GDM1 (cell line): ENCODE results near the gene BRSK2.
"Not testable (repeated sequence)": the region's sequence is repeated elsewhere in the genome, so short reads cannot be mapped to it uniquely, and the experiment has no call there.

Experiments used
- DNase-seq: peaks from one replicate; lab custom pipeline; 2025; lab: John Stamatoyannopoulos, UW

The BRSK2 gene

DNA sequence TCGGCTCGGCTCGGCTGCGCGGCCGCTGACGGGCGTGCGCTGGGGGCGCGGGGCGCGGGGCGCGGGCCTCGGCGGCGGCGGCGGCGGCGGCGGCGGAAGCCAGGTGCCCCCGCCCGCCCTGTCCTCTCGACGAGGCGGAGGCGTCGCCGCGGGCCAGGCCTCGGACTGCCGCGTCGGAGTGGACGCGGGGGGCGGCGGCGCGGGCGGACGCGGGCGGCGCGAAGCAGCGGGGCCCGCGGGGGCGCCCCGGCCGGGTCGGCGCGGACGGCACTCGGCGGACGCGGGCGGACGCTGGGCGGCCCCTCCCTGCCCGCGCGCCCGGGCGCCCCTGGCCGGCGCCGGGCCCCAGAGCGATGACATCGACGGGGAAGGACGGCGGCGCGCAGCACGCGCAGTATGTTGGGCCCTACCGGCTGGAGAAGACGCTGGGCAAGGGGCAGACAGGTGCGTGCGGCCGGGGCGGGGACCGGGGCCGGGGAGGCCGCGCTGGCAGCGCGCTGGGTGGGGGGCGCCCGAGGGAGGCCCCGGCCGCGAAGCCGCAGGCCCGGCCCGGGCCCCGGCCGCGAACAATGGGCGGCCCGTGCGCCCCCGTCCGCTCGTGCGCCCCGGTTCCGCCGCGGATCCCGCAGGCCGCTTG lies at the start of gene BRSK2:
Gene BRSK2, plus strand, starts transcription at position 3 of the 637 bp plus-strand sequence. Its CDS starts 351 bp downstream, at position 354.
- no peak for DNase-seq

DNA sequence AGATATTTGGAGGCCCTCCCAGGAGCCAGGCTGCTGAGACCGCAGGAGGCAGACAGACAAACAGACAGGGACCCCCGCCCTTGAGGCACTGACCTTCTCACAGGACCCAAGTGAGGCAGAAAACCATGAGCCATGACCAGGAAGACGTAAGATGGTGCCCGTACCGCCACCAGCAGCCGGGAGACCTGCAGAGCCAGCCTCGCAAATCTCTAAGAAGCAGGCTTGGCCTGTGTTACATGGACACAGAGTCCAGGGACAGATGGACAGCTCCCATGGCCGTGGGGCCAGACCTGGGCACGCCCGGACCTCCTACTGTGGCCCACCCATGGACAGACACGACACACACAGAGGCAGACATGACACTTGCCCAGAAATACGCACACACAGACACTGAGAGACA lies 49.6 kb upstream of the BRSK2 start:
- DNase-seq, result no peak

DNA sequence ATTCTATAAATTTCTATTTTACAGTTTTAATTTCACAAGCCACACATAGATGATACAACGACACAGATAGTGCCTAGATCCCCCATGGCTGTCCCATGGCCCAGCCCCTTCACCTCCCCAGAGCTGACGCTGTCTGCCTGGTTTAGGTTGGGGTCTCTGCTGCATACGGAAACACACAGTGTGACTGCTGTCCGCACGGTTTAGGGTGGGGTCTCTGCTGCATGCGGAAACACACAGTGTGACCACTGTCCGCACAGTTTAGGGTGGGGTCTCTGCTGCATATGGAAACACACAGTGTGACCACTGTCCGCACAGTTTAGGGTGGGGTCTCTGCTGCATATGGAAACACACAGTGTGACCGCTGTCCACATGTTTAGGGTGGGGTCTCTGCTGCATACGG lies 48.5 kb upstream of the BRSK2 start:
- not testable (repeated sequence) for DNase-seq

DNA sequence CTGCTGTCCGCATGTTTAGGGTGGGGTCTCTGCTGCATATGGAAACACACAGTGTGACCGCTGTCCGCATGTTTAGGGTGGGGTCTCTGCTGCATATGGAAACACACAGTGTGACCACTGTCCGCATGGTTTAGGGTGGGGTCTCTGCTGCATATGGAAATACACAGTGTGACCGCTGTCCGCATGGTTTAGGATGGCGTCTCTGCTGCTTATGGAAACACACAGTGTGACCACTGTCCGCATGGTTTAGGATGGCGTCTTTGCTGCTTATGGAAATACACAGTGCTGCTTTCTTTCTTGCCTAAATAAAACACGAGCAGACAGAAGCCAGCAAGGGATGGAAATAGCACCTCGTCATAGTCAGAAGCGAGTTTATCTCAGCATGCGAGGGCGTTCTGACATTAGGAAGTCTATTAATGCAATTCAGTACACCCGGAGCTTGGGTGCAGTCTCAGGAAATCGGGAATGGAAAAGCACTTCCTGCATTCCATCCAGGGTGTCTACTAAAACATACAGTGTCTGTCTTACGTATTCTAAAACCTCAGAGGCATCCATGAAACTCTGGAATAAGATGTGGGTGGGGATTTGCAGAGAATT lies 47.7 kb upstream of the BRSK2 start:
- no peak for DNase-seq

DNA sequence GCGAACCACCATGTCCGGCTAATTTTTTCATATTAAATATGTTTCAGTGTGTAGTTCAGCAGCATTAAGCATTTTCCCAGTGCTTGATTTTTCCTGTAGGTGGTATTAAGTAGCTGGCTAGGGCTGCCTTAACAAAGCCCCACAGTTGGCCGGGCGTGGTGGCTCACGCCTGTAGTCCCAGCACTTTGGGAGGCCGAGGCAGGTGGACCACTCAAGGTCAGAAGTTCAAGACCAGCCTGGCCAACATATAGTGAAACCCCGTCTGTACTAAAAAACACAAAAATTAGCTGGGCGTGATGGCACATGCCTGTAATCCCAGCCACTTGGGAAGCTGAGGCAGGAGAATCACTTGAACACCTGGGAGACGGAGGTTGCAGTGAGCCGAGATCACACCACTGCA lies 46.8 kb upstream of the BRSK2 start:
- DNase-seq, result no peak

DNA sequence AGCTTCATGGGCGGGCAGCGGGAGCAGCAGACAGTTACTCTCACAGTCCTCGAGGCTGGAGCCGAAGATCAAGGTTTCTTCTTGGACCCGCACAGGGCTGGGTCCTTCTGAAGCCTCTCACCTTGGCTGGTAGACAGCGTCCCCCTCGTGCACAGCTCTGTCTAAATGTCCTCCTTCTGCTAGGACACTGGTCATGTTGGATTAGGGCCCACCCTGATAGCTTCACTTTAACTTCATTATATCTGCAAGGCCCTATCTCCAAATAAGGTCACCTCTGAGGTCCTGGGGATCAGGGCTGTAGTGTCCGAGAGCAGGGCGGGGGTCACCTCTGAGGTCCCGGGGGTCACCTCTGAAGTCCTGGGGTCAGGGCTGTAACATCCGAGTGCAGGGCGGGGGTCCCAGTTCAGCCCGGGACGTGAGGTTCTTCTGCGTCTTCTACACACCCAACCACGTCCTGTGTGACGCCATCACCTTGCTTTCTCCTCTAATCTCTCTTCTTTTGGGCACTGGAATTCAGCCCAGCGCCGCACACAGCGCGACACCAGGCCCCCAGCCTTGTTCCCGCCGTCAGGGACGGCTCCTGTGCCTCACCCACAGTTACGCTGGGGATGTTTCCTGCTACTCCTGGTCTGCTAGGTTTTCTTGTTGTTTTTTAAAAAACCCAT lies 46.2 kb upstream of the BRSK2 start:
- DNase-seq, result no peak

DNA sequence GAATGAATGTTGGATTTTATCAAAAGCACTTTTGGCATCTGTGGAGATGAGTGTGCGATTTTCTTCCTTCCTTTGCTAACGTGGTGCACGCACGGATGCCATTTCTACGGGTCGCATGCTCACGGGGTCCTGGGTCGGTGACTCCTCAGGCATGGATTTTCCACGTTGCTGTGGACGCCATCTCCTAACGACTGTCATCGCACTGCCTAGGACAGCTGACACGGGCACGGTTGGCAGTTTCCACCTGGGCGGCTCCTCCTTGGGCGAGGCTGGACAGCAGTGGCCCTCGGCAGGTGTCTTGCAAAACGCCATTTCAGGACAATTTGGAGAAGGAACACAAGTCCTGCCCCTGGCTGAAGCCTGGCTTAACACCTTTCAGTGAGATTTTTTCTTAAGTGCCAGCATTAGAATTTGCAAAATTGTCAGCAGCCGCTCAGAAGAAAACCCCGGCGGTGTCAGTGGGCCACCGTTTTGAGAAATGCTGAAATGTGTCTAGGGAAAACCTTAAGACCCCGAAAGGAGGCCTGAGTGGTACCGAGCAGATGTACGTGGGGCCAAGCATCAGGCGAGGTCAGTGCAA lies 45.6 kb upstream of the BRSK2 start:
- no peak for DNase-seq

DNA sequence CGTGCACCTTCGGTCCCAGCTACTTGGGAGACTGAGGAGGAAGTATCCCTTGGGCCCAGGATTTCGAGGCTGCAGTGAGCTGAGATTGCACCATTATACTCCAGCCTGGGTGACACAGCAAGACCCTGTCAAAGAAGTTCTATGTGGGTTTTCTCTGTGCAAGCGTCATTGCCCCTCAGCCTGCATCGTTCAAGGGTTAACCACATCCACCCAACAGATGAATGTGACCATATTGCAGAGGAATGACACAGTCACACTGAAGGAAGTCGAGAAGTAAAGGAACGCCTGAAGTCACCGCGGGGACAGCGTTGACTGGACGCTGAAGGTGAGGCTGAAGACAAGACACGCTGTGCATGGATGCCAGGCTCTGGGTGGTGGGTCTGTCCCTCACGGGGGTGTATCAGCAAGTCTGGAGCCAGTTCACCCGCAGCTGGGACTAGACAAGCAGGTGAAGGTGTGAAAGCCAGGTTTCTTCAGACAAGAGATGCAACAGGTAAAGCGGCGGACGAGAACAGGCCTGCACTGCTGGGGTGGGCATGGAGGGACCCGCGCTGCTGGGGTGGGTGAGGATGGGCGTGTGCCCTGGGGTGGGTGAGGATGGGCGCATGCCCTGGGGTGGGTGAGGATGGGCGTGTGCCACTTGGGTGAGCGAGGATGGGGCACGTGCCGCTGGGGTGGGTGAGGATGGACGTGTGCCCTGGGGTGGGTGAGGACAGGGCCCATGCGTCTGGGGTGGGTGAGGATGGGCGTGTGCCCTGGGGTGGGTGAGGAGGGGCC lies 43.8 kb upstream of the BRSK2 start:
- no peak for DNase-seq

DNA sequence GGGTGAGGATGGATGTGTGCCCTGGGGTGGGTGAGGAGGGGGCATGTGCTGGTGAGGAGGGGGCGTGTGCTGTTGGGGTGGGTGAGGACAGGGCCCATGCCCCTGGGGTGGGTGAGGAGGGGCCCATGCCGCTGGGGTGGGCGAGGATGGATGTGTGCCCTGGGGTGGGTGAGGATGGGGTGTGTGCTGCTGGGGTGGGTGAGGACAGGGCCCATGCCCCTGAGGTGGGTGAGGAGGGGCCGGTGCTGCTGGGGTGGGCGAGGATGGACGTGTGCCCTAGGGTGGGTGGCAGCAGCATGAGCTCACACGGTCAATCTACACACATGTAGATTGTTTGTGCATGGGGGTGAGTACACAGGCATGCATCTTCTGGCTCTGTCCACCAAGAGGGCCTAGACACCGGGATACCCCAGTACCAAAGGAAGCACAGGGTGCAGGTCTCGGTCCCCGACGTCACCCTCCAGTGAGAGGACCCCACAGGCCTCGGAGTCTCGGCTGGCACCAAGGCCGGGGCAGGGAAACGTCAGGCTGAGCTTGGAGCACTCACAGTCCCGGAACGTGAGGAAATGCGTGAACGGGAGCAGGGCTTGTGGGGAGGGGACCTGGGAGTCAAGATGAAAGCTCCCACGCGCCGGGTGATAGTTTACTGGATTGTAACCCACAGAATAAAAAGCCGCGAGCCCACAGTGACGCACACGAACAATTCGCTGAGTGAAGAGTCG lies 42.9 kb upstream of the BRSK2 start:
- DNase-seq, result no peak

DNA sequence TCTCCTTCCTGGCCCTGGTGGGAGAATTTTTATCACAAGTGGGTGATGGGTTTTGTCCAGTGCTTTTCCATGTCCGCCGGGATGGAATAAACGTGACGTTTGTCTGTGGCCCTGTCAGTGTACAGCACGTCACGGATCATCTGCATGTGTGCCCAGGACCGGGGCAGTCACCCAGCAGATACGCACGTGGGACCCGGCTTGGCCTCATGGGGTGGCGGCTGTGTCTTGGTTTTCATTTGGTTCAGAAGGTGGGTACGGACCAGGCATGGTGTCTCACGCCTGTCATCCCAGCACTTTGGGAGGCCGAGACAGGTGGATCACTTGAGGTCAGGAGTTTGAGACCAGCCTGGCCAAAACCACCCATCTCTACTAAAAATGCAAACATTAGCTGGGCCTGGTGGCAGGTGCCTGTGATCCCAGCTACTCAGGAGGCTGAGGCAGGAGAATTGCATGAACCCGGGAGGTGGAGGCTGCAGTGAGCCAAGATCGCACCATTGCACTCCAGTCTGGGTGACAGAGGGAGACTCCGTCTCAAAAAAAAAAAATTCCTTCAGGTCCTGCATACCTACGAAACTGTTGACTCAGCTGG lies 42.2 kb upstream of the BRSK2 start:
- not testable (repeated sequence) for DNase-seq

DNA sequence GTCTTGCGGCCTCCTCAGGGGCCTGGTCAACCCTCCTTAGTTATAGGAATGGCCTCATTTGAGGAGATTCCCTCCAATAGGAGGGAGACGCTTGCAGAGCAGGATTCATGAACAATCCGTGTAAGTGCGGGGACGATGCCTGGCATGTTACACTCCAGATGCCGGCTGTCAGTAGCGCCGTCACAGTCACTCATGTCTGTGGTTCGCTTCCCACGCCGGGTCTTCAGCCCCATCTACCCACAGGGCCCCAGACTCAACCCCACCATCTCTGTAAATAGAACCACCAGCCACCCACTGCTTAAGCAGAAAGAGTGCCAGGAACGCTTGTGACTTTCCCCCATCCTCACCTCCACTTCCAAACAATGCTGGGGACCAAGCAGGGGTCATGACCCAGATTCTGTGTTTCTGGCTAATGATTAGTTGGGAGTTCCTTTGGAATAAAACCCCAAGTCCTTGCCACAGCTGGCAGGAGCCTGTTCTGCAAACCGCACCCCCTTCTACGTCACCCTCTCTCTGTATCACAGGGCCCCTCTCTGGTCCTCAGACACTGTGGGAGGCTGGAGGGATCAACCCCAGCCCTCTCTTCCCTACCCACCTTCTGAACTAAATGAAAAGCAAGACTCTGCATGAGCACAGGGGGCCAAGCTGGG lies 41.5 kb upstream of the BRSK2 start:
- DNase-seq, result no peak

DNA sequence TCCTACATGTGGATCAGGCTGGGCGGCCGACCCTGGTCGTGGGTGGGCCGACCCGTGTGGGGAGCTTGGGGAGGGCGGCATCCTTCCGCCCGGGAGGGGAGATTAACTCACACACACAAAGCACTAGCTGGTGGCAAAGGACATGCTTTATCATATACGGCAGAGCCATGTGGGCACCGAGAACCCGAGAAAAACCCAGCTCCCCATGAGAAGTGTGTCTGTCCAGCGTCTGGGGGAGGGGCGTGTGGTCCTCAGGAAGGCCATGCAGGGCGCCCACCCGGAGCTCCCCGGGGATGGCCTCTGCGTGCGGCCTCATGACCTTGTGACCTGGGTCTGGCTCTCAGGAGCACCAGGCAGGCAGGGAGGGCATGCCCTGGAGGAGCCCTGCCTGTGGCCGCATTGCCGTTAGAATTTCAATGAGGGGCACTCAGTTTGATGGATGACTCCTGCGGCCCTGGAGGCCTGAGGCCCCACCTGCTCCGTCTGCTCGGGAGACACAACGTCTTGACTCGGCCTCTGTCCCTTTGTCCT lies 40.9 kb upstream of the BRSK2 start:
- no peak for DNase-seq

DNA sequence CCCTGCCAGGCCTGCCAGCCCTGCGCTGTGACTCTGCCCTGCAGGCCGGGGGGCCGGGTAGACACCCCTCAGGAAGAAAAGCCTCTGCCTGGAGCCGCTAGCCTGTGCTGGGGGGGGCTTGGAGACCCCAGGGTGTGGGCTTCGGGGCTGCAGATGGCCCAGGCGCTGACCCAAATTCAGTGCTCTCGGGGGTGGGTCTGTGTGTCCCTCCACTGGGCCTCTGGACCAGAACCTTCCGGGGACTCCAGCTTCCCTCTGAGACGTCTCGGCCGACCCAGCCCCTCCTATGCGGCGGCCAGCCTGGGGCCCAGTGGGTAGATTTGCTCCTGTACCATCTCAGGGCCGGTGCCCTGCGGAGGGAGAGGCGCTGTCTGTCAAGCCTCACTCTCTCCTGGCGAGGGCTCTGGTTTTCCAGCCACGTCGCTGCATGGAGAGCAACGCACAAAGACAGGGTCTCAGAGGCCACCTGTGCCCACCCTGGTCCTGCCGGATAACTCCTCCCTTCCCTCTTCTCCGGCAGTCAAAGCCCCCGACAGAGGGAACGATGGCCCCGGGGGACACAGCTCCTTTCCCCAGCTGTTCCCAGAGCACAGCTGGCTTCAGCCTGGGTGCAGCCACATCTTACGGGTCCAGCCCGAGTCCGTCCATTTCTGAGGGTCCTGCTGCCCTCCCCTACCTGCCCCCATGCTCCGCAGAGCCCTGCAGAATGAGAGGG lies 40.2 kb upstream of the BRSK2 start:
- DNase-seq, result no peak

DNA sequence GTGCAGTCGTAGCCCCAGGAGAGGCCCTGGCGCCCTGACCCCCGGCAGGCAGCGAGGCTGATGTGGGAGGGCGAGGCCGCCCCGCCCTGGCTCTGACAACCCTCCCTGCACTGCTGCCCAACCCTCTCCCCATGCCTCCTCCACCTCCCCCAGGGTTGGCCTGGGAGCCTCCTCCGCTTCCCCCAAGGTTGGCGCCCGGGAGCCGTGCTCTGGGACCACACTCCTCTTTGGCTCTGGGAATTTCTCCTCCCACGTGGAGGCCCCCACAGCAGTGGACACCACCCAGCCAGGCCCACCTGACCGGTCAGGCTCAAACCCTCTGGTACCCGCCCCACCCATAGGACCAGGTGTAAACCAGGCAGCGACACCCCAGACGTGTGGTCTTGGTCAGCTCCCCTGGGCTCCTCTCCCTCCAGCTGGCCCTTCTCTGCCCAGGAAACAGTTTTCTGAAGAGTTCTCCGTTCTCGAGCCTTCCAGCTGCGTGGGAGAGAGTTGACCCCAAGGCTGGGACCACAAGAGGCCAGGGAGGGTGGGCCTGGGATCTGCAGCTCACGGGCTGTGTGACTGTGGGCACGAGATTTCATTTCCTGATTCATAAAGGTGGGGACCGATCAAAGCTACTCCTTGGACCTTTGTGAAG lies 39.5 kb upstream of the BRSK2 start:
- no peak for DNase-seq

DNA sequence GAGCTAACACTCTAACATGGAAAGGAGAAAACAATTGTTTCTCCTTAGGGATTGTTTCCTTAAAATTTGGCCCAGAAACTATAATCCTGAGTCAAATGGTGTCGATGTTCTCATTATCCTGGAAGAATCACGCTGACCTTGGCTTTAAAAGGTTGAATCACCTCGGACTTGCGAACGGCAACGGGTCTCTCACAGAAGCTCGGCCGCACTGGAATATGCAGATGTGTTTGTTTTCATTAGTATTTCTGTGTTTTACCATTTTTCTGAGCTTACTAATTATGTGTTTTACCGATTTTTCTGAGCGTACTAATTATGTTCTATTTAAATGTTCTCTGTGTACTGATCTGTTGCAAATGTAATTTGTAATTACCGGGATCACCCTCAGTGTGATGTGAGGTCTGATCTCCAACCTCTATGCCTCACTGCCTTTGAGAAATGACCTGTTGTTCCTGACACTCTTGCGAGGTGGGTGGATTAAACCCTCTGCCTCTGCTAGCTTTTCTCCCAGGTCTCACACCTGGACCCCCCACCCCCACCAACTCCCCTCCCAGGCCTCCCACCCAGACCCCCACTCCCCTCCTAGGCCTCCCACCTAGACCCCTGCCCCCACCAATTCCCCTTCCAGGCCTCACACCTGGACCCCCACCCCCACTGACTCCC lies 38.3 kb upstream of the BRSK2 start:
- no peak for DNase-seq

DNA sequence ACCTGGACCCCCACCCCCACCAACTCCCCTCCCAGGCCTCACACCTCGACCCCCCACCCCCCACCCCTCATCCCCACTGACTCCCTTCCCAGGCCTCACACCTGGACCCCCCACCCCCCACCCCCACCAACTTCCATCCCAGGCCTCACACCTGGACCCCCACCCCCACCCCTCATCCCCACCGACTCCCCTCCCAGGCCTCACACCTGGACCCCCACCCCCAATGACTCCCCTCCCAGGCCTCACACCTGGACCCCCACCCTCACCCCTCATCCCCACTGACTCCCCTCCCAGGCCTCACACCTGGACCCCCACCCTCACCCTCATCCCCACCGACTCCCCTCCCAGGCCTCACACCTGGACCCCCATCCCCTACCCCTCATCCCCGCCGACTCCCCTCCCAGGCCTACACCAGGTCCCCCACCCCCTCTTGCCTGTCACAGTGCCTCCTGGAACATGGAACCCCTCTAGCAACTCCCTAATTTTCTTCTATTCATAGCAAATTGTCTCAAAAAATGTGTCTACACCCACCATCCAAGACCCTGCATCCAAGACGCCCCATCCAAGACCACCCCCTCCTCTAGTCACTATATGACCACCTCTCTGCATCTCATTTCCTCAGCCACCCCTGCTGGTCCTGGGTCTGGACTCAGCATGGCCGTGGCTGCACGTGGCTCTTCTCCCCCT lies 36.9 kb upstream of the BRSK2 start:
- DNase-seq, result no peak

DNA sequence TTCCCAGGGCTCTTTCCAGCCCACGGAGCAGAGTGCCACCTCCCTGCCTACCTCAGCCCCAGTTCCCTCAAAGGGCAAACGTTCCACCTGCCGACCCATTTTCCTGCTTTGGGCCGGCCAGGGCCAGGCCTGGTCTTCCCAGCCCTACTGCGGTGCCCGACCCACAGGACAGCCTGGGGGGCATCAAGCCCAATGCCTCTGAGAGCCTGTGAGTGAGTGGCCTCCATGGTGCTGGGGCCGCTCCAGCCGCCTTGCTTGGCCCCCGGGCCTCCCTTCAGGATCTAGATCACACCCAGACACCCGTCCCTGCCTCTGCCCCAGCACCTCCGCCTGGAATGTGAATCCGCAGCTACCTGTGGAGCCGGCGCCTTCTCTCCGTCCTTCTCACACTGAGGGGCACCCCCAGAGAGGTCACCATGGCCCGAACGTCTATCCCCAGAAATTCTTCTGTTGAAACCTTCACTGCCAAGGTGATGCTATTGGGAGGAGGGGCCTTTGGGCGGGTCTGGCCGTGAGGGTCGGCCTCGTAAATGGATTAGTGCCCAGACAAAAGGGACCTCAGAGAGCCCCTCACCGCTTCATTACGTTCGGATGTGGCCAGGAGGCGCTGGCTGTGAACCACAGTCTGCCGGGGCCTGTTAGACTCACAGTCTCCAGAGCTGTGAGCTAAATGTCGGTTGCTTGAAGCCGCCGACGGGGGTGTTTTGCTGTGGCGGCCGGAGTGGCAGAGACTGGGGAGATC lies 36.2 kb upstream of the BRSK2 start:
- DNase-seq, result no peak
